NCI-H1930 (cell line): Measurements from ENCODE around the gene NOD2.

Experiments used
- DNase-seq, 2 experiments: peaks; one replicate each; lab custom pipeline; 2025; lab: John Stamatoyannopoulos, UW

Gene NOD2

DNA sequence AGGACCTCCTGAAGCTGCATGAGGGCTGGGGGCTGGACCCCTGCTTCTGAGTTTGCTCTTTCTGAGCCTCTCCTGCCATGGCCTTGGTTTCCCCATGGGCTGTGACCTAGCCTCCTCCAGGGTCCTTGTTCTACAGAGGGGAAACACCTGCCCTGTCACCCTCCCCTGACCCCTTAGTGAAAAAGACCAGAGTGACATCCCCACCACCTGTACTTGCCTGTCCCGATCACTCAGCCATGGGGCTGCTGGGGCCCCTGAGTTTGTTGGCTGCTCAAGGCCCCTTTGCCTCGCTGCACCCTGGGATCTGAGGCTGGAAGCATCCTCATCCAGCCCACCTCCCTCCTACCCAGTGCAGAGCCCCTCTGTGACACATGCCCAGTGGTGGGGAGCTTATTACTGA lies 800 bp downstream of the NOD2 start:
- no peak for DNase-seq

DNA sequence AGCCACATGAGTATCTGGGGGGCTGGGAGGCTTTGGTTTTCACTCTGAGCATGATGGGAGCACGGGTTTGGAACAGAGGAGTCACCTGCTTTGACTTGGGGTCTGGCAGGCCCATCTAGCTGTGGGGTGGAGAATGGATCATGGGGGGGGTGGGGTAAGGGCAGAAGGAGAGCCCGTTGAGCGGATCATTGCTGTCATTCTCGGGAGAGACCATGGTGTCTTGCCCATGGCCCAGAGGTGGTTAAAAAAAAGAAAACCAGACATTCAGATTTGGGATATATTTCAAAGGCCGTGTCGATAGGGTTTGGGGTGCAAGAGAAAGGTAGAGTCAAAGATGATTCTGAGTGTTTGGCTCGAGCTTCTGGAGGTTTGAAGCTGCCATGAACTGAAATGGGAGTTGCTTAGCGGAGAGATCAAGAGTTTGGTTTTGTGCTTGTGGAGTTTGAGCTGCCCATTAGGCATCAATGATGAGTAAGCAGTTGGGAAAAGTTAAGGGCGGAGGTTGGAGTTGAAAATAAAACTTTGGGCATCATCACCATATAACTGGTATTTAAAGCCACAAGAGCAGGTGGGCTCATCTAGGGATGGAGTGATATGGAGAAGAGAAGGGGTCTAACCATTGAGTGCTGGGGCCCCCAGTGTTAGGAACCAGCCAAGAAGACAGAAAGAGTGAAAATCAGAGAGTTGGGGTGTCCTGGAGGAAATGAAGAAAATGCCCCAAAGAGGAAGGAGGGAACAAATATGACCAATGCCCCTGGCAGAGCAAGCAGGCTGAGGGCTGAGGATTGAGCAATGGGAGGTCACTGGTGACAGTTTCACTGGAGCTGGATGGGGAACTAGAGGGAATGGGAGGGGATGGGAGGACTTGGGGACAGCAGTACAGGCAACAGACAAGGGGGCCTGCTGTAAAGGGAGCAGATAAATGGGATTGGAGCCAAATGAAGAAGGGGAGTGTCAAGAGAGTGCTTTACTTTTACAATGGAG lies 1.9 kb downstream of the NOD2 start:
- DNase-seq, result no peak

DNA sequence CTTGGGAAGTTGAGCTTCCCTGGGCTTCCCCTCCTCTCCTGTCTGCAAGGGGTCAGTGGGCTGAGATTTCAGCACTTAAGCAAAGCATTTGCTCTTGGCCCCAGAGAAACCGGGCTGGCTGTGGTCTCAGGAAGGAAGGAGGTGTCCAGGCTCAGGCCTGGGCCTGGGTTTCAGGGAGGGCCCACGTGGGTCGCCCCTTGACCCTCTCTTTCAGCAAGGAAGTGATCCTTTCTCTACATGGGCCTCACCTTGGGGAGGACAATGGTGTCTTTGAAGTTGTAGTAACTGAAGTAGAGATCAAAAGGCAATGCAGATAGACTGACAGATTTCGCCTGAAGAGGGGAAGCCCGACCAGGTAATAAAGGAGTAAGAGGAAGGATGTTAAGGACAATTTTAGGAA lies 2.7 kb downstream of the NOD2 start:
- no peak for DNase-seq

DNA sequence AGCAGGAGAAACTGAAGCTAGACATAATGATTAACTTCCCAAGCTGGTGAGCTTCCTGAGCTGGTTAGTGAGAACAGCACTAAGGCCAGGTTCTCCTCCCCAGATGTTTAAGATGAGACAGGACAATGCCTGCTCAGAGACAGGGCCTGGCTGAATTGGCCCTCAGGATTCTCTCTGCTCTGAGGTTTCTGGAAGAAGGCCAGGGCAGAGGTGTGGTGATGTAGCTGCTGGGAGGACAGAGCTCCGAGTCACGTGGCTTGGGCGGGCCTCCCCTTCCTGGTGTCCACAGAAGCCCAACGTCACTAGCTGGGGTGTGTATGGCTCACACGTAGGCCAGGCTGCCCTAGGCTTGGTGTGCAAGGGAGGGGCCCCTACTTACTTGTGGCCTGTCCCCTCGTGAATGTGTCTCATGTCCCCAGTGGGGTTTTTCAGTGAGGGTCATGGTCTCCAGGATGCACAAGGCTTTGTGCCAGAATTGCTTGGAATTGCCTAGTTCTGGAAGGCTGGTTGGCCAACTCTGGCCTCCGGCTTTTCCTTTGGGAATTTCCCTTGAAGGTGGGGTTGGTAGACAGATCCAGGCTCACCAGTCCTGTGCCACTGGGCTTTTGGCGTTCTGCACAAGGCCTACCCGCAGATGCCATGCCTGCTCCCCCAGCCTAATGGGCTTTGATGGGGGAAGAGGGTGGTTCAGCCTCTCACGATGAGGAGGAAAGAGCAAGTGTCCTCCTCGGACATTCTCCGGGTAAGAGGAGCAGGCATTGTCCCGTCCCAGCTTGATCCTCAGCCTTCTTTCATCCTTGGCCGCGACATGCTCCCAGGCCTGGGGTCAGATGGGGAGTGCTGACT lies 3.4 kb downstream of the NOD2 start:
- DNase-seq, result no peak

DNA sequence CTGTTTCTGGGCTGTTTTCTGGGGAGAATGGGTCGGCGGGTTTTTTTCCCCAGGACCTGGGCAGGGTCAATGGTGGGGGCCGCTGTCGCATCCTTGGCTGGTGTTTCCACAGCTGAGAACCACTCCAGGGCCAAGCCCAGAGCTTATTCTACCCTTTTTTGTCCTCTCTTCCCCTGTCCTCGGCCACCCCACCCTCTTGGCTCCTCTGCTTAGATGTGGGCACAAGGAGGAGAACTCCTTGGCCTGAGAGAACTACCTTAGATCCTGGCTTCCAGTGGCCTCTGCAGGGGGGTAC lies 4.0 kb downstream of the NOD2 start:
- DNase-seq, result no peak

DNA sequence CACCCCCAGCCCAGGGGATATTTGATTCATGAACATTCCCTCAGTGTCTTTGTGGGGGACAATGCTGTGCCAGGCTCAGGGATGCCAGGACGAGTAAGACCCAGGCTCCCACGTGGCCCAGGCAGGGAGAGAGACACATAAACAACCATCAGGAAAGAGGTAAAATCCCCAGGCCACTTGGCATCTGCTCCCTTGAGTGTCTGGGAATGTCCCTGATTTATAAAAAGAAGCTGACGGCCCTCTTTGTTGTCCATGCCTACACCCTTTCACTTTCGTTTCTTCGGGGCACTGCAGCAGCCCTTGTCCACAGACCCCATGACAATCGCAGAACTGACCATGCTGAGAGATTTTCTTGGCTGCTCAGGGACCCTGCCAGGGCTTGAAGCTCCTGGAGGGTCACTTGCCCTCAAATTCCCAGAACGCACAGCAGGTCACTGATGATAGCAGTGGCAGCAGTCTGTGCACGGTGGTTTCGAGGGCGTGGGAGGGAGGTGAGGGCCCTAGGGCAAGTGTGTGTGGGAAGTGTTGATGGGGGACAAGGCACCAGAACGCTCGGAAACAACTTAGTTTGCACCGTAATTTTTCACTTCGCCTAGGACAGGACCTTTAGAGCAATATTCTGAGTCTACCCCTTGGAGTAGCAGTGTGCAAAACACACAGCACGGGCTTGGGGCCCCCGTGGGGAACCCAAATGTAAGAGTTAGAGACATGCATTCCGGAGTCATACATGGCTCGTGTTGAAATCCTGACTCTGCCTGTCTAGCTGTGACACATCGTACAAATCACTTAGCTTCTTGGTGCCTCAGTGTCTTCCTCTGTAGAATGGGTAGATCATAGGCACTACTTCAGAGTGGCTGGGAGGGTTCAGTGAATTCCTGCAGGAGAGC lies 4.7 kb downstream of the NOD2 start:
- DNase-seq, result no peak

DNA sequence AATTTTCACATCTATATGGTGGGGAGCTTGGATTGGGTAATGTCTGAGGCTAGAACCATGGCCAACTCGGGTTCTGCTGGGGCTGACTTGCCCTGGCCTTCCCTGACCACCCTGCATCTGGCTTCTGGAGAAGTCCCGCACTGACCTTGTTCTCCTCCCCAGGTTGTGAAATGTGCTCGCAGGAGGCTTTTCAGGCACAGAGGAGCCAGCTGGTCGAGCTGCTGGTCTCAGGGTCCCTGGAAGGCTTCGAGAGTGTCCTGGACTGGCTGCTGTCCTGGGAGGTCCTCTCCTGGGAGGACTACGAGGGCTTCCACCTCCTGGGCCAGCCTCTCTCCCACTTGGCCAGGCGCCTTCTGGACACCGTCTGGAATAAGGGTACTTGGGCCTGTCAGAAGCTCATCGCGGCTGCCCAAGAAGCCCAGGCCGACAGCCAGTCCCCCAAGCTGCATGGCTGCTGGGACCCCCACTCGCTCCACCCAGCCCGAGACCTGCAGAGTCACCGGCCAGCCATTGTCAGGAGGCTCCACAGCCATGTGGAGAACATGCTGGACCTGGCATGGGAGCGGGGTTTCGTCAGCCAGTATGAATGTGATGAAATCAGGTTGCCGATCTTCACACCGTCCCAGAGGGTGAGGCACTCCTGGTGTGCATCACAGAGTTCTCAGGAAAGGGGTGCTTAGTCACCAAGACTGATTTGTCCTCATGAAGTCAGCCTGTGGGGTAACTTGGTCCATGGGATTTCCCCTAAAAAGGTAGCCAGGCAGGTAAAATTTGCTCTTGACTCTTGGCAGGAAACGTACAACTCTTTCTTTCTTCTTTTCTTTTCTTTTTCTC lies 6.1 kb downstream of the NOD2 start:
- DNase-seq, result no peak

DNA sequence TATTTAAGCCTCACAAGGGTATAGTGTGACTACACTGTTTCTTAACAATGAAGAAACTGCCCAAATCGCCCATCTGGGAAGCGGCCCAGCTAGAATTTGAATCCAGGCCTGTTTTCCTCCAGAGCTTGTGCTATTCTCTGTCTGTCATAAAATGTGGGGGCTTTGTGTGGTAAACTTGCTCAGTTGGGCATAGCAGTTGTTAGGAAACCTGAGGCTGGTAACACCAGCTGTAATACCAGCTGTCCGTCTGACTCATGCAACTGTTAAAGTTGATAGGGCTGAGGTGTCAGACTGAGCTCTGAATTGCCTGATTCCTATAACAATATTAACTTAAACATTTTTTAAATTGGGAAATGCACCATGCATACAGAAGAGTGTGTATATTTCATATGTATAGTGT lies 9.3 kb downstream of the NOD2 start:
- no peak for DNase-seq

DNA sequence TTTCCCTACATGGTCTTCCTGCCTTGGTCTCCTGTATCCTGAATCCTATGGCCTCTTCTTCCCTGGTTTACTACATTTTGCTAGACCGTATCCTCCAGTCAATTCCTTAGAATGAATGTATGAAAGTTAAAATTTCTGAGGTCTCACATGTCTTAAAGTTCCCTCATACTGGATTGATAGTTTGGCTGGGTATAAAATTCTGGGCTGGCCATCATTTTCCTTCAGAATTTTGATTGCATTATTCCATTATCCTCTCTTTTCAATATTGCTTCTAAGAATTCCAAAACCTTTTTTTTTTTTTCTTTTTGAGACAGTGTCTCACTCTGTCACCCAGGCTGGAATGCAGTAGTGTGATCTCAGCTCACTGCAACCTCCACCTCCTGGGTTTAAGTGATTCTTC lies 10.8 kb downstream of the NOD2 start:
- no peak for DNase-seq

DNA sequence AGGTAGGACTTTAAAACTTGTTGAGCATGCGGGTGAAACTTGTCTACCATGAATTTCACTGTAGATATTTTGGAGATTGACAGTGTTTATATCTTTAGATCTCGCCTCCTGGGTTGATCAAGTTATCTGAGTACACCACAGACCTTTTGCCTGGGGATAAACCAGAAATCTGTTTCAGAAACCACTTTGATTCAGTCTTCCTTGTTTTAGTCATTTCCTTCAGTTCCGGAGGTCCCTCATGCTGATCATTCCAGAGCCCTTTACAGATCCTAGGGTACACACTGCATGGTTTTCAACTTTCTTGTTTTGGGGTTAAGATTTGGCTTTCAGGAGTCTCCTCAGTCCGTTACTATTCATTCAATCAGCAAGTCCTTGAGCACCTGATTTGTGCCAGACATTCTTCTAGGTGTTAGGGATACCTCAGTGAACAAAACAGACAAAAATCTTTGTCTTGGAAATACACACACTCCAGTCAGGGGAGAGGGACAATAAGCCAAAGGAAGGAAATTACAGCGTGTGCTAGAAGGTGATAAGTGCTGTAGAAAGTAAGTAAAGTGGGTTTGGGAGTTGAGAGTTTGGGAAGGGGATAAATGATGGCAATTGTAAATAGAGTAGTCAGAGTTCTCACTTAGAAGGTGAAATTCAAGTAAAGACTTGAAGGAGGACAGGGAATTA lies 12.2 kb downstream of the NOD2 start:
- DNase-seq, result no peak

DNA sequence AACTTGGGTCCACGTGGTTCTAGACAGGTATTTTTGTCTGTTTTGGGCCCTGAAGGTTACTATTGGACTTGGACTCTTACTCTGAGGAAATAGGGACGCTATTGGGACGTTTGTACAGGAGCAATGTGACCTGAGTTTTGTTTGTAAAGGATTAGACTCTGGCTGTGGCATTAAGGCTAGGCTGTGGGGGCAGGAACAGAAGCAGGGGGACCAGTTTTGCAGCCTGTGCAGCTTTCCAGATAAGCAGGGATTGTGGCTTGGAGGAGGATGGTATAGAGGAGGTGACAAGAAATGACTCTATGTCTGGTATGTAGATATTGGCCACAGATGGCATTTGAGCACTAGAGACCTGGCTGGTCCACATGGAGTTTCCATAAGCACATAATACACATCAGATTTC lies 12.8 kb downstream of the NOD2 start:
- DNase-seq, result no peak

DNA sequence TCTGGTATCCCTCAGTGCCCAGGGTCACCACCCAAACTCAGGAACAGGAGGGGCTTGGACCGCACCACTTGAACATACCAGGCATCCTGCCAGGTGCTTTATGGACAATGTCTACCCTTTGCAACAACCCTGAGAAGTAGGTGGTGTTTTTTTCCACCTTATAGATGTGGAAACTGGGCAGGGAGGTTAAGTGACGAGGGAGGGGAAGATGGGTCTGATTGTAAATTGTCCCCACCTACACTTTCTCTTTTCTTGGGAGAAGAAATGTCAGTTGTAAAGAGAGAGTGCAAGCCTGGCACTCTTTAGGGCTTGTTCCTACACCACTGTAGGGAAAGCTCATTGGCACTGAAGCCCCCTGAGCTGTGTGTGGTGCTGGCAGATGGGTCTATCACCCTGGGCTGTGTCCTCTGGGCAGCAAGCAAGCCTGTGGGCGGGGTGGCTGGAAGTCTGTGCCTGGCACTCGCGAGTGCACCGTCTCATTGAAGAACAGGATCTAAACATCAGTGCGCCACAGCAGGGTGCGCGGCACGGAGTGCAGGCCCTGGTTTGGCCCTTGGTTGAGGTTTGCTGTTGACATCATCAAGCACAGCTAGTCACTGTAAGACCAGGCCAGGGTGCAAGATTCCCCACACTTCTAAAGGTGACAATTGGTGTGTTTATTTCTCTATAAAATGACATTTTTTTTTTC lies 15.1 kb downstream of the NOD2 start:
- no peak for DNase-seq

DNA sequence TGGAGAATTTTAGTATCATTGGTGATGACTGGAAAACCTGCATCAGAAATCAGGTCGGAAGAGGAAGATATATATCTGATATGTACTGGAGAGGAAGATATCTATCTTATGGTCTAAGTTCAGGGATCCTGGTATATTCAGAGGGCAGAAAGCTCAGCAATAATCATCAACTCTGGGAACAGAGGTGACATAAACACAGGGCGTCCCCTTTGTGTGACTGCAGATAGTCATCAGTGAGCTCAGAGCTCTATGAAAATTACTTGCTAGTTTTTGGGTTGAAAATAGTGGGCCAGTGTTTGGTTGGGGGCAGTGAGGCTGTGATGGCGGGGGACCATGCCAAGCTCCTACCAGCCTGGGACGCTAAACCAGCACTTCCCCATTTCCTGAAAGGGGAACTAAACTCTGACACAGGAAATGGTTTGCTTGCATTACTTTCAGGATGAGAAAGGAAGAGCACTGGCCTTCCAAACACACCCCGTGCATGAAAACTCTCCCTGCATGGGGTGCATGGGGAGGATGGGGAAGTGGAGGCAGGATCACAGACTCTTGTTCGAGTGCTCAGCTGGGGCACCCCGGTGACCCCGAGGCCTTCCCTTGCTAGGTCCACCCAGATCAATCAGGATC lies 15.8 kb downstream of the NOD2 start:
- DNase-seq, result no peak

DNA sequence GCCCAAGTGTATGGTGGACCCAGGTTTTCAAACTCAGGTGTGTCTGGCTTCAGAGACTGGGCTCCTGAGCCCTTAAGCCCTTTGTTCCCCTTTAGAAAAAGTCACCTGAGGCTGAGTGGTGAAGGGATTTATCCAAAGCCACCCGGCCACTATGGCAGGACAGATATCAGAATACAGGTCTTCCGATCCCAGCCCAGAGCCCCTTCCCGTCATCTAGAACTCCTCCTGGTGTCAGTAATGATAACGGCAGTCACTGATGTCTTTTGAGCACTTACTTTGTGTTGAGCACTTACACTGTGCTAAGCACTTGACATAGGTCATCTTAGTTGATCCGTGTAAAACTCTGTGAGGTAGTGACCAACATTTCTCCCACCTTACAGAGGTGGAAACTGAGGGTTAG lies 16.6 kb downstream of the NOD2 start:
- no peak for DNase-seq

DNA sequence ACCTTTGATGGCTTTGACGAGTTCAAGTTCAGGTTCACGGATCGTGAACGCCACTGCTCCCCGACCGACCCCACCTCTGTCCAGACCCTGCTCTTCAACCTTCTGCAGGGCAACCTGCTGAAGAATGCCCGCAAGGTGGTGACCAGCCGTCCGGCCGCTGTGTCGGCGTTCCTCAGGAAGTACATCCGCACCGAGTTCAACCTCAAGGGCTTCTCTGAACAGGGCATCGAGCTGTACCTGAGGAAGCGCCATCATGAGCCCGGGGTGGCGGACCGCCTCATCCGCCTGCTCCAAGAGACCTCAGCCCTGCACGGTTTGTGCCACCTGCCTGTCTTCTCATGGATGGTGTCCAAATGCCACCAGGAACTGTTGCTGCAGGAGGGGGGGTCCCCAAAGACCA lies 17.6 kb downstream of the NOD2 start:
- DNase-seq, result no peak

DNA sequence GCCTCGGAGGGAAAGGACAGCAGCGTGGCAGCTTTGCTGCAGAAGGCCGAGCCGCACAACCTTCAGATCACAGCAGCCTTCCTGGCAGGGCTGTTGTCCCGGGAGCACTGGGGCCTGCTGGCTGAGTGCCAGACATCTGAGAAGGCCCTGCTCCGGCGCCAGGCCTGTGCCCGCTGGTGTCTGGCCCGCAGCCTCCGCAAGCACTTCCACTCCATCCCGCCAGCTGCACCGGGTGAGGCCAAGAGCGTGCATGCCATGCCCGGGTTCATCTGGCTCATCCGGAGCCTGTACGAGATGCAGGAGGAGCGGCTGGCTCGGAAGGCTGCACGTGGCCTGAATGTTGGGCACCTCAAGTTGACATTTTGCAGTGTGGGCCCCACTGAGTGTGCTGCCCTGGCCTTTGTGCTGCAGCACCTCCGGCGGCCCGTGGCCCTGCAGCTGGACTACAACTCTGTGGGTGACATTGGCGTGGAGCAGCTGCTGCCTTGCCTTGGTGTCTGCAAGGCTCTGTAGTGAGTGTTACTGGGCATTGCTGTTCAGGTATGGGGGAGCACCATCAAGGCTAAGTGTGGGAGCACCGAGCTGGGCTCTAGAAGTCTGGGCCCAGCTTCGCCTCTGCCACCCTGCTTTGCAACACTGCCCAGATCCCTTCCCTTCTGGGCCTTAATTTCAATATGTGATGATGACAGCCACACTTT lies 18.6 kb downstream of the NOD2 start:
- DNase-seq, result no peak

DNA sequence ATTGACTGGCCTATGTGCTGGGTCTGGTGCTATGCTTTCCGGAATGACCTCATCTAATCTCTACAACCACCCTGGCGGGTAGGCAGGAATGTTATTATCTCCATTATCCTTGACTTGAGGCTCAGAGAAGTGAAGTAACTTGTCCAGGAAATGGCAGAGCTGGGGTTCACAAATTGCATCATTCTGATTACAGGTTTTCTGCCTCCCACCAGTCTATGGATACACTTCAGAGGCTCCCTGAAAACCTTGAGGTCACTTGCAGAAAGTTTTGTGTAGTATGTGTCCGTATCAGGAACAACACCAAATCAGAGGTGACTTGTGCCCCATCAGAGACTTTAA lies 19.1 kb downstream of the NOD2 start:
- DNase-seq, result no peak

DNA sequence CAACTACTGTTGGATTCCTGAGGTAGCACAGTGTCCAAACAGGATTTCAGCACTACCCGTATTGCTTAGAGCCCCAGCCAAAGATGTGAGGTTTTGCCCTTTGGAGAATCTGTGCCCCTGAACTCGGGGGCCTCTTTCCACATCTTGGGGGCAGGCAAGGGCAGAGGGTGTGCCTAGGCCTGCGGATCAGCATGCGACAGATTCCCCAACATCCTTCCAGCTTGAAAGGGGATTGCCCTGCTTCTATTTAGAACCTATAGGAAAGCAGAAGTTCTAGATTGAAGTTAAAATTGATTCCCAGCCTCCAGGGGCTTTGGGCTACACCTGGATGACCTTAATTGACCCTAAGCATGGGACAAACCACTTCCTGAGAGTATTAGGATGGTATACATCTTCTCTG lies 19.6 kb downstream of the NOD2 start:
- no peak for DNase-seq

DNA sequence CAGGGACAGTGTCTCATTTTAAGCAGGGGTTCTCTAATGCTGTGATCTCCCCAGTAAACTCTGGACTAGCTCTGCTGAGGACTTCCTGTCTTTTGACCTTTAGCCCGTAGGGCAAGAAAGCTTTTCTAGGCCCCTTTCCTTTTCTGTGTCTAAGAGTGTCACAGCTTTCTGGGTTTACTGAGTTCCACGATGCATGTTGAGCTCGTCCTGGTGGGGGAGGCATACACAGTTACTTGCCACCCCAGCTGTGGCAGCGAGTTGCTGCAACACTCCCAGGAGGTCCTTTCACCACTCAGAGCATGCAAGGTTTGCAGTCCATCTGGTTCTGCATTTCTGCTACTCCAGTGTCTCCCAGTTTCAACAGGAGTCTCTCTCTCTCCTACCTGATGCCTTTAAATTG lies 23.7 kb downstream of the NOD2 start:
- DNase-seq, result no peak
